Inferior parietal cortex (tissue), 1 donor: ENCODE results near the gene ULK3.

ENCODE experiments used
- DNase-seq: peaks from one replicate; pipeline ENCODE4 v3.0.0-alpha.2; 2016; ENCODE audit errors: extremely low spot score

ULK3 gene

DNA sequence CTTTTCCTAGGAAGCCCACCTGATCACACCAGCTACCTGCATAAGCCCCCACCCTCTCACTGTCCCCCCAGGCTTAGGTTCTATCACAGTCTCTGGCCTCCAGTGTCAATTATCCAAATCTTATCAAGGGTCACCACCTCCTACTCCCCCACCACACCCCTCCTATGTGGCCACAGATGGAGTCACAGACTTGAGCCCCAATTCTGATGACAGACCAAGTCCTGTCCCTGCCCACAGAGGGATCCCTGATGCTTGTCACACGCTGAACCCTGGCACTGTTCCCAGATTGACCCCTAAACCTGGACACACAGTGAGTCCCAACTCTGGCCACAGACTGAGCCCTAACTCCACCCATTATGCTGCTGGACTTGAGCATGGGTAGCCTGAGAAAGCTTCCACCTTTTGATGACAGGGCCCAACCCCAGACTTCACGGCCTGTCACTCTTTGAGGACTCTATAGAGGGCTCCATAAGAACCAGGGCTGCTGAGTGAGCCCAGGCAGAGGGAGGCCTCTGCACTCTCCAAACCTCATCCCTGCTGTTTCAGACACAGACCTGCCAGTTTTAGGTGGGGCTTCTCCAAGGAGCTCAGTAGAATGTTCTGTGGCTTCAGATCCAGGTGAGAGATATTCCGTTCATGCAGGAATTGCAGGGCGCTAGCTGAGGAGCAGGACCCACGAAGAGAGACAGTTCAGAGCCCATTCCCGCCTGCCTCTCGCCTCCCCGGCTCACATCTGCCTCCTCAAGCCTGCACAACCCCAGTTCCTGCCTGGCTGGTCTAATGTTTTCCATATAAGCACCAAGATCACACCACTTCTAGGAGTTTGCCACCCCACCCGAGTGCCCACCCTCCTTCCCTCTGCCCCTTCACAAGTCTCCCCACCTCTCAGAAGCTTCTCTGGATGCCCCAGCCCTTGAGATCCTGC lies 1.8 kb downstream of the ULK3 start:
- no peak for DNase-seq

GRCh38 chr15:74839526-74840395 lies 3.2 kb downstream of the ULK3 start:
- DNase-seq: no peak

GRCh38 chr15:74838746-74839525 lies 4.0 kb downstream of the ULK3 start:
- no peak for DNase-seq

DNA sequence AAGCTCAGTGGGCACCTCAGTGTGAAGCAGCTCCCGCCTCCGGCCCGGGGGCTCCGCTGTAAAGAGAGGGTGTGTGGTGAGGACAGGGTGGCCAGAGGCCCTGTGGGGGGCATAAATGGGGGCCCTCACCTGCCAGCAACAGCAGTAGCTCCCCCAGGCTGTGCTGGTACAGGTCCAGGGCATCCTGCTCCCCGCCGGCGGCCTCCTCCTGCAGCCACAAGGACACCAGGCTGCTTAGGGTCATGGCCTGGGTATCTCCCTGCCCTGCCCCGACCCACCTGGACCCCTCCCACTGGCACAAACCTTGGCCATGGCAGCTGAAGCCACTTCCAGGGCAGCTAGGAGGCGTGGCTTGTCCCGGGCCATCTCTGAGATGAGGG lies 4.8 kb downstream of the ULK3 start:
- DNase-seq: no peak

DNA sequence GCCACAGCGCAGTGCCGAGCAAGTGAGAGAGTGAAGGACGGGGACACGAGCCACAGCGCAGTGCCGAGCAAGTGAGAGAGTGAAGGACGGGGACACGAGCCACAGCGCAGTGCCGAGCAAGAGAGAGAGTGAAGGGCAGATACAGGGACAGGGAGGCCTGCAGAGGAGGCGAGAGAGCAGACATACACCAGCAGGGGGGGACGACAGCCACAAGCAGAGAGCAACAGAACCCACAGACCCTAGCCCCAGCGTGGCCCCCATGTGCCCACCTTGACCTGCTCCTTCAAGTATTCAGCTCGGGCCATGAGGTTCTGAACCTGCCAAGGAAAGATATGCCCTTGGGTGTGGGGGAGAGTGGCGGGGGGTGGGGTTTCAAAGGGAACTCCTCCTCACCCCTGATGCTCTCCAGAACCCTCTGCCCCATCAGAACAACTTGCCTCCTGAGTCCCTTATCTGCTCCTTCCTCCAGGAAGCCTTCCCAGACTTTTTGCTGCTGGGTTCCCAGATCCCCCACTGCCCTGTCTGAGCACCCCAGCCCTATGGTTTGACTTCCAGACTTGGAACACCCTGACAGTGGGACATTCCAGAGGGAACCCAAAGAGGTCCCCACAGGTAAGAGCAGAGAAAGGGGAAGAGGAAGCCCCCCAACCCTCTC lies 5.3 kb downstream of the ULK3 start:
- DNase-seq: no peak

GRCh38 chr15:74836846-74837245 lies 6.1 kb downstream of the ULK3 start:
- DNase-seq: no peak

- DNase-seq: no peak
Measured at GRCh38 chr15:74835312-74835823, 7.6 kb downstream of the ULK3 start.

- DNase-seq: no peak
Measured at GRCh38 chr15:74833376-74834107, 9.4 kb downstream of the ULK3 start.

DNA sequence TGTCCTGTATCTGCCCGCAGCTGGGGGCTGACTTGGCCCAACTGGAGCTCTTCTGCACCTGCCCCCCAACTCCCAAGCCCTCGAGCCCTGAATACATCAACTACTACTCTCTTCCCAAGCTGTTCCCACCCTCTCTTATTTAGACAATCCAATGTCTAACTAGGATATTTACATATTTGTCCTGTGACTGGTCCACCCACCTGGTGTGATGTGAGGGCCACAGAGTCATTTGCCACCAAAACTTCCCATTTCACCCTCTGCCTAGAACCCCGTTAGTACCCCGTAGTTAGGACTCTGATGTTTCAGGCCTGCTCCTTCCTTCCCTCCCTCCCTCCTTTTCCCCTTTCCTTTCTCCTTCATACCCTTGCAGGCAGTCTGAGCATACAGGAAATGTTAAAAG lies 10.1 kb downstream of the ULK3 start:
- DNase-seq: no peak

- DNase-seq: no peak
Measured at GRCh38 chr15:74831813-74832495, 11.0 kb downstream of the ULK3 start.

GRCh38 chr15:74830868-74831267 lies 12.1 kb downstream of the ULK3 start:
- DNase-seq: peak; percentile 78

DNA sequence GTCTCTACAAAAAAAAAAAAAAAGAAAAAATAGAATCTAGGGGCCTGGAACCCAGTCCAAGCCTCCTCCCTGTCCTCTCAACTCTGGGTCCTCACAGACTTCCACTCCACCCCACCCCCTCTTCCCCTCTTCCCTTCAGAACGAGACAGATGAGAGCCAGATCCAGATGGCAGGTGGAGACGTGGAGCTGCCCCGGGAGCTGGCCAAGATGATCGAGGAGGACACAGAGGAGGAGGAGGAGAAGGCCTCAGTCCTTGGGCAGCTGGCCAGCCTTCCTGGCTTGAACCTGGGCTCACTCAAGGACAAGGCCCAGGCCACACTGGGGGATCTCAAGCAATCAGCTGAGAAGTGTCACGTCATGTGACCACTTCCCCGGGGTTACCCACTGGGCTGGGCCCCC lies 13.0 kb downstream of the ULK3 start:
- no peak for DNase-seq

DNA sequence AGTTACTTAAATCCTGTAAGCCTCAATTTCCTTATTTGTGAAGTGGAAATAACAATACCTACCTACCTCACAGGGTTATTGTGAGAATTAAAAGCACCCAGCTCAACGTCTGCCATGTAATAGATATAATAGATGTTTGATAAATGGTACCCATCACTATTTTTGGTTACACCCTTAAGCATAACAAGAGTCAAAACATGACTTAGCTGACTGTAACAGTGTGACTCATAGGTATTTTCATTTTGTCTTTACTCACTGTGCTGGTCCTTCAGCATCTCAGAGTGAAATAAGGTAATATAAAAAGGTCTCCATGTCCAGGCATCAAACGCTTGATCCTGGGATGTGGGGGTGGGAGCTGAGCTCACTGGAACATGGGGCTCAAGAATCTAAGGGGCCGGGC lies 13.5 kb downstream of the ULK3 start:
- no peak for DNase-seq

- no peak for DNase-seq
Measured at GRCh38 chr15:74828835-74829234, 14.1 kb downstream of the ULK3 start.

- DNase-seq: no peak
Measured at GRCh38 chr15:74827614-74828013, 15.3 kb downstream of the ULK3 start.

DNA sequence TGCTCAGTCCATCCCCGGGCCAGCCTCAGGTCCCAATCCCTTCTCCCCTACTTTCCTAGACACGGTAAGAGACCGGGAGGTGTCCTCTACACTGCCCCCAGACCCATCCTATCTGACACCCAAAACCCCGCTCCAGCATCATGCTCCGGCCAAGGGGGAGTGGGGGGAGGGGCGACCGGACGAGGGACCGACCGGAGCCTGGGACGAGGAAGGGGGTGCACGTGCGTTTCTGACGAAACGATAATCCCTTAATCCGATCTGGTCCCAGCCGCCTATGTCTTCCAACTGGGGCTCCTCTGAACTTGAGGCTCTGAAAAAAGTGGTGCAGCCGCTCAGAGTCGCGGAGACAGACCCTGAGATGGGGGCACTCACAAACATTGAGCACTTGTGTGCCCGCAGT lies 16.0 kb downstream of the ULK3 start:
- DNase-seq: no peak

DNA sequence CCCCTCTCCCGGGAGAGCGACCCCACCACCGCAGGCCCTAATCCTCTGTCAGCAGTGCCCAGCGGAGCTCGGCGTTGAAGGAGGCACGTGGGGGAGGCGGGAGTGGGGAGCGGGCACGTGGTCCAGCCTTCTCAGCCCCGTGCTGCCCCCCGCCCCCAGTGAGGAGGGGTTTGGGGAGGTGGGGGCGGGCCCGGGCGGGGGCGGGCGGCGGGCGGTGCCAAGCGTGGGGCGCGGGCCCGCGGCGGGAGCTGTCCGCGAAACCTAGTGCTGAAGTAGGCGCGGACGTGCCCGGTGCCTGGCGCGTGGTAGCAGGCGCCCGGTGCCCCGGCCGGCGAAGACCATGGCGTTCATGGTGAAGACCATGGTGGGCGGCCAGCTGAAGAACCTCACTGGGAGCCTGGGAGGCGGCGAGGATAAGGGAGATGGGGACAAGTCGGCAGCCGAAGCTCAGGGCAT lies 16.6 kb downstream of the ULK3 start, which contains the start of gene CPLX3:
Gene CPLX3 (plus strand): TSS at position 264 of the 456 bp plus-strand sequence. CDS start 77 bp downstream, at position 341.
- no peak for DNase-seq

DNA sequence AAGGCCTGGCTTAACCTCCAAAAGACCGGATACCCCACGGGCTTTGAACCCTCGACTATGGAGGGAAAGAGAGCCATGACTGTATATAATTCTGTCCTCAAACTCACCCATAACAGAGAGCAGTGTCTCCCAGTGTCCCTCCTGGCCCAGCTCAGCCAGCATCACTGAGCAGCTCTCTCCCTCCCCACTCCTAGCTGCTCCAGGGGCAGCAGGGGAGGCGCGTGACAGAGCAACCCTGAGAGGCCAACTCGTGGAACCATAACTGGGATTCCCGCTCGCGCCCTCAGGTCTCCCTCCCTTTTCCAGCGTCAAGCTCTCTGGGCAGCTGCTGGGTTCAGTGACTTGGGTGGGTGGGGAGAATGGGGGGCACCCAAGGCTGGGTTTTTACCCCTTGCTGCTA lies 17.1 kb downstream of the ULK3 start:
- DNase-seq: no peak

- DNase-seq: no peak
Measured at GRCh38 chr15:74824976-74825375, 18.0 kb downstream of the ULK3 start.

DNA sequence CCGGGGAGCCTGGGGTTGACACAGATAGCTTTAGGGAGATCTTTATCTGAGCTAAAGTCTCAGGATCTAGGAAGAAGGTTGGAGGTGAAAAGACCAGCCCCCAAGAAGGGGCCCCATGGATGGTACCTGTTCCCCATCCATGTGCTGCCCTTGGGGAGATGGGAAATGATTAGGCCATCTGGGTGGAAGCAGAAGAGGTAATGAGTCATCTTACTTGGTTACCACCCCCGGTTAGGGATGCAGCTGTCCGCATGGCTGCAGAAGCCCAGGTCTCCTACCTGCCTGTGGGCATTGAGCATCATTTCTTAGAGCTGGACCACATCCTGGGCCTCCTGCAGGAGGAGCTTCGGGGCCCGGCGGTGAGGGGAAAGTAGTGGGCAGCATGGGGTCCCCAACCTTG lies 19.6 kb downstream of the ULK3 start:
- DNase-seq: no peak
